ENCODE measurements around the gene SLC22A31.

SLC22A31 gene

GRCh38 chr16:89164436-89164835 is 35.9 kb downstream of the SLC22A31 start:
- Mint-ChIP-seq H3K27ac (no peak overlapping the region), H3K4me3 (no peak overlapping the region), H3K27me3 (peaks cover 19 to 31% of the 10 kb centered on the region in 2 donors), H3K9me3 (no peaks in the 10 kb centered on the region), H3K36me3 (no peaks in the 10 kb centered on the region), H3K4me1 (peaks cover 12 to 31% of the 10 kb centered on the region in 2 donors)
- no peak for ATAC-seq (replicated peaks)
- DNase-seq, result no peak

DNA sequence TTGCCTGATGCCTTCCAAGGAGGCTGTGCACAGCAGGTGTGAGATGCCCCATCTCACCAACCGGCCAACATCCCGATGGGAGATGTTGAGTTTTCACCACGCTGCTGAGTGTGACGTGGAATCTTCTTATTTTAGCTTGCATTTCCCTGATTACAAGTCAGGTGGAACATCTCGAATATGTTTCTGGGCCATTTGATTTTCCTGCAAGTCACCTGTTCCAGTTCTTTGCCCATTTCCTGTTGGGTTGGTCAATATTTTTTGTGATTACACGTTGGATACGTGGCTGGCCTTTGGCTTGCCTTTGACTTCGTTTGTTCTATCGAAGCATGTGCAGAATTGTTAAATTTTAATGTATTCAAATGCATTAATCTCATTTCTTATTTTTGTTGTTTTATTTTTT is 37.0 kb downstream of the SLC22A31 start:
- Mint-ChIP-seq H3K4me1 (peaks cover 10 to 31% of the 10 kb centered on the region in 2 donors), H3K27me3 (peaks cover 11 to 23% of the 10 kb centered on the region in 2 donors), H3K4me3 (no peak overlapping the region), H3K9me3 (no peaks in the 10 kb centered on the region), H3K27ac (no peak overlapping the region), H3K36me3 (no peaks in the 10 kb centered on the region)
- ATAC-seq (replicated peaks) (no peak), DNase-seq (no peak)

DNA sequence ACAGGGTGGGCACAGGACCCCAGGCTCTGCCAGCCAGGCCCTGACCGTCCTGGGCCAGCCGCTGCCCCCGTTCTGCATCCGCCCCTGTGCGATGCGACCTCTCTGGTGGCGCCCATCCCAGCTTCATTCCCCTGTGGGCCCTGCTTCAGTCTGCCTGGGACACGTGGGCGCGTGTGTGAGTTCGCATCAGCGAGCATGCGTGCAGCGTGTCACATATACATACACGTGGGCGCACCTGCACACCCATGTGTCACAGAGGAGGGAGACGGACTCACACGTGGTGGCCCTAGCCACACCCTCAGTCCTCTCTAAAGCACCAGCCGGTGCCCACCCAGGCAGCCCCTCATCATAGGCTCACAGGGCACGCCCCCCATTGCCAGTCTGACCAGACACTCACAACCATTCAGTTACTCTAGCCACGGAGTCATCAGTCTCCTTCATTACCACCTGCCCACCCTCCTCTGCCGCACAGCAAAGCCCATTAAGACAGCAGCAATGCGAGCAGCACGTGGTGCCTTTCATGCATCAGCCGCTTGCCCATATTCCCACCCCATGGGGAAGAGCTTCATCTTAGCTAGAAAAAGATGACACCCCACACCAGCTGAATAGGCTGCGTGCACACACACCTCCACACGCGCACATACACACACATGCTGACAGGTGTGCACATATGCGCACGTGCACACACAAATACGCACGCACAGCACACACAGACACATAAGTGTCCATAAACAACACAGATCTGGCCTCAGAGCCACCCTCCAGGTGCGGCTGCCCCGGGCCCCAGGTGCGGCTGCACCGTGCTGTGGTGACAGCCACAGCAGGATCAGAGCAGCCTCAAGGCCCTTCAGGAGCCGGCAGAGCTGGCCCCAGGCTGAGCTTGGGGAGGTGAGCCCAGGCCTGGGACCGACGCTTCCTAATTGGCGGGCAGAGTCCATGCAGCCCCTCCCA is 38.3 kb downstream of the SLC22A31 start:
- peaks cover 11 to 21% of the 10 kb centered on the region in 2 donors for H3K27me3 Mint-ChIP-seq
- H3K4me1 Mint-ChIP-seq, result peaks cover 7 to 20% of the 10 kb centered on the region in 2 donors
- H3K4me3 Mint-ChIP-seq, result peak overlapping the region in 1 of 2 donors; percentile 9
- no peaks in the 10 kb centered on the region for H3K9me3 Mint-ChIP-seq
- no peaks in the 10 kb centered on the region for H3K36me3 Mint-ChIP-seq
- H3K27ac Mint-ChIP-seq, result no peak overlapping the region
- DNase-seq, result no peak
- peak in 1 of 2 donors; percentile 41 for ATAC-seq (replicated peaks)

GRCh38 chr16:89160977-89161701 is 39.2 kb downstream of the SLC22A31 start:
- no peaks in the 10 kb centered on the region for H3K36me3 Mint-ChIP-seq
- peaks cover 9 to 15% of the 10 kb centered on the region in 2 donors for H3K4me1 Mint-ChIP-seq
- H3K4me3 Mint-ChIP-seq, result no peak overlapping the region
- ATAC-seq (replicated peaks) (no peak), DNase-seq (no peak)
- H3K27ac Mint-ChIP-seq, result no peak overlapping the region
- H3K27me3 Mint-ChIP-seq, result peaks cover 6 to 16% of the 10 kb centered on the region in 2 donors
- H3K9me3 Mint-ChIP-seq, result no peaks in the 10 kb centered on the region

GRCh38 chr16:89159850-89160354 is 40.4 kb downstream of the SLC22A31 start:
- no peak for DNase-seq
- Mint-ChIP-seq H3K4me3 (no peak overlapping the region), H3K4me1 (peaks cover 16 to 20% of the 10 kb centered on the region in 2 donors), H3K36me3 (no peaks in the 10 kb centered on the region), H3K9me3 (no peaks in the 10 kb centered on the region), H3K27ac (no peak overlapping the region), H3K27me3 (peaks cover 5 to 9% of the 10 kb centered on the region in 2 donors)
- no peak for ATAC-seq (replicated peaks)

DNA sequence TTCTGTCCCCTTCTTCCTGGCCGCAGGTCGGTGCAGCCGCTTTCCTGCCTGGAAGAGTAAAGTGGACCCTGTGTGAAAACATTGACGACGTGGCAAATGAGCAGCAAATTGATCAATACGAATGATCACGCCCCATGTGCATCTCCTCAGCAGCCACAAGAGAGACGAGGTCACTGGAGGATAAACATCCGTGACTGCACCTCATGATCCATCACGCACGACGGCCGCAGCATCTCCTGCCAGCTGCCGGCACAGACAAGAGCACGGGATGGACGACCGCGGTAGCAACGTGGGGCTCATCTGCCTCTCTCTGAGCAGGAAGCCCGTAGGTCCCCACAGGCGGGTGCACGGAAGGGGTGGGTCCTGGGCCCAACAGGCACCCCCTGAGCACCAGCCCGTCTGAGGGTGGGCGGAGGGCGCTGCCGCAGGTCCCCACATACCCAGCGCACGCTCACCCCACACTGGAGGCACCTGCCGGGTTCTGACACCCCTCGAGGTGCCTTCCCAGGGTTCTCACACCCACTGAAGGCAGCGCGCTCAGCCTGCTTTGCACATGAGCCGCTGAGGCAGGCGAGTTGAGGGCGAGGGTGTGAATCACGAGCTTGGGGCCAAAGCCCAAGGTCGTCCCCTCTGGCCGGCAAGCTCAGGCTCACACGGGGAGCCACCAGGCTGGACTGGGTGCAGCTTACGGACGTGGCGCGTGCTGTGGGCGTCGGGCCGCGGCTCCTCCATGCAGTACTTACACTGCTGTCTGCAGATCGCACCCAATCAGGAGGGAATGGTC is 41.1 kb downstream of the SLC22A31 start:
- DNase-seq, result no peak

DNA sequence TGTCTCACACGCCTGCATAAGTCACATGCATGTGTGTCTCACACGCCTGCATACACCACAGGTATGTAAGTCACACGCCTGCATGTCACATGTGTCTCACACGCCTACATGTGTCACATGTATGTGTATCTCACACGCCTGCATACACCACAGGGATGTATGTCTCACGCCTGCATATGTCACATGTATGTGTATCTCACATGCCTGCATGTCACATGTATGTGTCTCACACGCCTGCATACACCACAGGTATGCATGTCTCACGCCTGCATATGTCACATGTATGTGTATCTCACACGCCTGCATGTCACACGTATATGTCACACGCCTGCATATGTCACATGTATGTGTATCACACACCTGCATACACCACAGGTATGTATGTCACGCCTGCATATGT is 42.6 kb downstream of the SLC22A31 start:
- Mint-ChIP-seq H3K27ac (no peak overlapping the region), H3K36me3 (peaks cover 1 to 6% of the 10 kb centered on the region in 2 donors), H3K27me3 (peaks cover 5 to 9% of the 10 kb centered on the region in 2 donors), H3K4me1 (peaks cover 12 to 19% of the 10 kb centered on the region in 2 donors), H3K9me3 (no peaks in the 10 kb centered on the region), H3K4me3 (no peak overlapping the region)
- ATAC-seq (replicated peaks), result no peak
- no peak for DNase-seq

More for the DNA sequence above, 41.1 kb downstream of the SLC22A31 start:
- ATAC-seq (replicated peaks), result no peak
- Mint-ChIP-seq H3K4me1 (peaks cover 16 to 19% of the 10 kb centered on the region in 2 donors), H3K27ac (no peak overlapping the region), H3K36me3 (no peaks in the 10 kb centered on the region), H3K27me3 (peaks cover 5 to 9% of the 10 kb centered on the region in 2 donors), H3K4me3 (no peak overlapping the region), H3K9me3 (no peaks in the 10 kb centered on the region)

- Mint-ChIP-seq H3K4me1 (peaks cover 9 to 18% of the 10 kb centered on the region in 2 donors), H3K9me3 (peaks cover 0 to 2% of the 10 kb centered on the region in 2 donors), H3K36me3 (peaks cover 5 to 10% of the 10 kb centered on the region in 2 donors), H3K27ac (no peak overlapping the region), H3K4me3 (peak overlapping the region in 1 of 2 donors; percentile 1), H3K27me3 (peaks cover 3 to 5% of the 10 kb centered on the region in 2 donors)
- peak; percentile 2 to 21 for ATAC-seq (replicated peaks)
- no peak for DNase-seq
Measured at GRCh38 chr16:89156740-89157645, 43.3 kb downstream of the SLC22A31 start.

- ATAC-seq (replicated peaks), result peak; percentile 14 to 17
- peaks cover 5 to 15% of the 10 kb centered on the region in 2 donors for H3K4me1 Mint-ChIP-seq
- H3K4me3 Mint-ChIP-seq, result peak overlapping the region in 1 of 2 donors; percentile 41
- H3K27me3 Mint-ChIP-seq, result no peaks in the 10 kb centered on the region
- peak overlapping the region; percentile 51 for H3K27ac Mint-ChIP-seq
- H3K36me3 Mint-ChIP-seq, result peaks cover 11 to 18% of the 10 kb centered on the region in 2 donors
- H3K9me3 Mint-ChIP-seq, result peaks cover 0 to 2% of the 10 kb centered on the region in 2 donors
- DNase-seq, result no peak
Measured at GRCh38 chr16:89155851-89156739, 44.2 kb downstream of the SLC22A31 start.

DNA sequence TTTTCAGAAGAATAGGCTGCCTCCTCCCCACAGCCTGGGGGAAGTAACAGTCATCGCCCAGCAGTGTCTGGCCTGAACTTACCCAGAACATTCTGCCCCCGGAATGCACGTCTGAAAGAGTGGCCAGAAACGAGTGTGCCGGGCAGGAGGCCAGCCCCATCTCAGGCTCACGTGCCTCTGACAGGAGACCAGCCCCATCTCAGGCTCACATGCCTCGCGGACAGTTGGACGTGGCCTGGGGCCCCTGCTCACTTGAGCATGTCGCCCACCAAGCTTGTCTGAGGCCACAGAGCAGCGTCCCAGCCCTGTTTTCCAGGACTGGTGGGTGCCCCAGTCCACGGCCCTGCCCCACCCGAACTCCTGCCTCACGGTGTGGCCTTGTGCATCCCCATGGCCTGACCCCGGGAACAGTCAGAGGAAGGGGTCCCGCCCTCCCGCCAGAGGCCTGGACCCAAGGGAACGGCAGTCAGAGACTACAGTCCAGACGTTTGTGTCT is 45.1 kb downstream of the SLC22A31 start:
- H3K4me3 Mint-ChIP-seq, result no peak overlapping the region
- H3K36me3 Mint-ChIP-seq, result peaks cover 19 to 27% of the 10 kb centered on the region in 2 donors
- H3K4me1 Mint-ChIP-seq, result peaks cover 5 to 15% of the 10 kb centered on the region in 2 donors
- H3K9me3 Mint-ChIP-seq, result peaks cover 0 to 2% of the 10 kb centered on the region in 2 donors
- ATAC-seq (replicated peaks) (no peak), DNase-seq (no peak)
- no peak overlapping the region for H3K27ac Mint-ChIP-seq
- no peaks in the 10 kb centered on the region for H3K27me3 Mint-ChIP-seq

DNA sequence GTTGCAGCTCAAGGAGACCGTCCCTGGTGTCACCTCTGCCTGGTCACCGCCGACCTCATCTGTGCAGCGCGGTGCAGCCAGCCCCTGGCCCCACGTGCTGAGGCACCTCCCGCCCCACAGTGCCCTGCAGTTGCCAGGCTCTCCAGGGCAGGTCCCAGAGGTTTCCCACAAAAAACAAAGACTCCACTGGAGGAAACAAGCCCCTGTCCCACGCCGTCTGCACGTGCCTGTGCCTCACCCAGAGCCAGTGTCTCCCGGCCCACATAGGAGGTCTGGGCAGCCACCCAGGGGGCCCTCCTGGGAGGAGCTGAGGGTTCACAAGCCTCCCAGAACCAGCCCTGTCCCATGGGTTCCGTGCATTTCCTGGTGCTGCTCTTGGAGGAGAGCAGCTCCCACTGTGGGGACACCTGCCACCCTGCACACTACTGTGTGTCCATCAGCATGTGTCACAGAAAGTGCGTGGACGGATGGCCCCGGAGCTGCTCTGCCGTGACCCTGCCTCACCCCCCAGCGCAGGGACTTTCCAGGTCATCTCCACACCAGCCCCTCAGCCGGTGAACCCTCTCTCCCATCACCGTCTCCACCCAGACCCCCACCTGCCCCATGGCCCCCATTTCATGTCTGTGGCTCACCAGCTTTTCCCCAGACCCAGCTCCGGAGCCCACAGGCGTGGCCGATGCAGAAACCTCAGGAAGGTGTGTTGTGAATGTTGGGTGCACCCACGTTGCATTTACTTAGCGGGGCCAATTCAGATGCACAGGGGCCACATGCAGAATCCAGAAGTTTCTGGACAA is 45.8 kb downstream of the SLC22A31 start:
- H3K9me3 Mint-ChIP-seq, result peaks cover 0 to 2% of the 10 kb centered on the region in 2 donors
- no peak for ATAC-seq (replicated peaks)
- peaks cover 5 to 15% of the 10 kb centered on the region in 2 donors for H3K4me1 Mint-ChIP-seq
- H3K4me3 Mint-ChIP-seq, result no peak overlapping the region
- no peak for DNase-seq
- peak overlapping the region; percentile 60 for H3K27ac Mint-ChIP-seq
- H3K27me3 Mint-ChIP-seq, result no peaks in the 10 kb centered on the region
- H3K36me3 Mint-ChIP-seq, result peaks cover 26 to 34% of the 10 kb centered on the region in 2 donors

All from stimulated activated naive B cell treated with anti-CD40 and anti-IgM and Interleukin-4, amounts not matched to agents 10 μg/mL and 1 μg/mL and 100 μg/mL, for 72 hours (primary cell).